Measurements from ENCODE around the gene APLF.

DNA sequence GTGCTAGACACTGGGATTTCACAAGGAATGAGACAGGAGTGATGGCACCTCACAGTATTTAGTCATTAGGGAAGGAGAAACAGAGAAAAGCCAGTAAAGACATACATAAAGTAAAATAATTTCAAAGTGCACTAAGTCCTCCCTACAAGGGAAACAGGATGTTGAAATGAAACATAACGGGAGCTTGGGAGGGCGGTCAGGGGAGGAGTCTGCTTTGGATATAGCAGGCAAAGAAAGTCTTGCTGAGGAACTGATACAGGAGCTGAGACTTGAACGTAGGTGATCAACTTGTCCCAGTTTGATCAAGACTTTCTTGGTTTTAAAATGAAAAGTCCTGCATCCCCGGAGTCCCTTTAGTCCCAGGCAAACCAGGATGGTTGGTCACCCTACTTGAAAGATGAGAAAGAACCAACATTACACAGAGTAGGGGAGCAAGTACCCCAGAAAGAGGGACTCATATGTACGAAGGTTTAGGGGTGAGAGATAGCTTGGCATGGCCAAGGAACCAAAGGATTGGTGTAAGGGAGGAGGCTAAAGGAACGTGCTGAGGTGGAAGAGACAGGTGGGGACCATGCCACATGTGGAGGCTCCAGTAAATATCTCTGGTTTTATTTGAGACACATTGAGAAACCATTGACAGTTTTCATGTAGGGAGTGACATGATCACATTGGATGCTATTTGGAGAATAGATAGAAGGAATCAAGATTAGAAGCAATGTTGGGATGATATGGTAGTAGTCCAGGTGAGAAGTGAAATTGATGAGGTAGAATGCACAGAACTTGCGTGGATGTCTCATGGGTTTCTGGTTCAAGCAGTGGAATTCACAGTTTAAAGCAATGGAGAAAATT lies 28.7 kb upstream of the APLF start:
- TF ChIP-seq, protein P1, sequence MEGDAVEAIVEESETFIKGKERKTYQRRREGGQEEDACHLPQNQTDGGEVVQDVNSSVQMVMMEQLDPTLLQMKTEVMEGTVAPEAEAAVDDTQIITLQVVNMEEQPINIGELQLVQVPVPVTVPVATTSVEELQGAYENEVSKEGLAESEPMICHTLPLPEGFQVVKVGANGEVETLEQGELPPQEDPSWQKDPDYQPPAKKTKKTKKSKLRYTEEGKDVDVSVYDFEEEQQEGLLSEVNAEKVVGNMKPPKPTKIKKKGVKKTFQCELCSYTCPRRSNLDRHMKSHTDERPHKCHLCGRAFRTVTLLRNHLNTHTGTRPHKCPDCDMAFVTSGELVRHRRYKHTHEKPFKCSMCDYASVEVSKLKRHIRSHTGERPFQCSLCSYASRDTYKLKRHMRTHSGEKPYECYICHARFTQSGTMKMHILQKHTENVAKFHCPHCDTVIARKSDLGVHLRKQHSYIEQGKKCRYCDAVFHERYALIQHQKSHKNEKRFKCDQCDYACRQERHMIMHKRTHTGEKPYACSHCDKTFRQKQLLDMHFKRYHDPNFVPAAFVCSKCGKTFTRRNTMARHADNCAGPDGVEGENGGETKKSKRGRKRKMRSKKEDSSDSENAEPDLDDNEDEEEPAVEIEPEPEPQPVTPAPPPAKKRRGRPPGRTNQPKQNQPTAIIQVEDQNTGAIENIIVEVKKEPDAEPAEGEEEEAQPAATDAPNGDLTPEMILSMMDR (IDR thresholded peaks at IDR 0.05; ENCODE audit: low read length) = no peak
- TF ChIP-seq EZH2phosphoT487 (IDR thresholded peaks at IDR 0.05; ENCODE audit: low read length) = no peak
- no peak for TF ChIP-seq EZH2 (optimal IDR thresholded peaks at IDR 0.05; ENCODE audit: low read depth, low read length)

Measured in MM.1S (cell line).